ENCODE data around the gene BCL2L13. TPM values are rescaled to one million over a fixed set of nuclear protein-coding genes. Genes with fewer than 3 reads are reported as not detected.

BCL2L13 gene
- total RNA-seq, 1 donor from 2014 or later: 35.3 TPM

GRCh38 chr22:17647452-17647851, 8.9 kb downstream of the BCL2L13 start:
- no peak overlapping the region for H3K4me3 ChIP-seq (ENCODE audit: low read depth, low read length)
- TF ChIP-seq, protein P1, sequence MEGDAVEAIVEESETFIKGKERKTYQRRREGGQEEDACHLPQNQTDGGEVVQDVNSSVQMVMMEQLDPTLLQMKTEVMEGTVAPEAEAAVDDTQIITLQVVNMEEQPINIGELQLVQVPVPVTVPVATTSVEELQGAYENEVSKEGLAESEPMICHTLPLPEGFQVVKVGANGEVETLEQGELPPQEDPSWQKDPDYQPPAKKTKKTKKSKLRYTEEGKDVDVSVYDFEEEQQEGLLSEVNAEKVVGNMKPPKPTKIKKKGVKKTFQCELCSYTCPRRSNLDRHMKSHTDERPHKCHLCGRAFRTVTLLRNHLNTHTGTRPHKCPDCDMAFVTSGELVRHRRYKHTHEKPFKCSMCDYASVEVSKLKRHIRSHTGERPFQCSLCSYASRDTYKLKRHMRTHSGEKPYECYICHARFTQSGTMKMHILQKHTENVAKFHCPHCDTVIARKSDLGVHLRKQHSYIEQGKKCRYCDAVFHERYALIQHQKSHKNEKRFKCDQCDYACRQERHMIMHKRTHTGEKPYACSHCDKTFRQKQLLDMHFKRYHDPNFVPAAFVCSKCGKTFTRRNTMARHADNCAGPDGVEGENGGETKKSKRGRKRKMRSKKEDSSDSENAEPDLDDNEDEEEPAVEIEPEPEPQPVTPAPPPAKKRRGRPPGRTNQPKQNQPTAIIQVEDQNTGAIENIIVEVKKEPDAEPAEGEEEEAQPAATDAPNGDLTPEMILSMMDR (conservative IDR thresholded peaks at IDR 0.05; ENCODE audit: low read depth, low read length): no peak
- no peak for DNase-seq (ENCODE audit: low read depth)

DNA sequence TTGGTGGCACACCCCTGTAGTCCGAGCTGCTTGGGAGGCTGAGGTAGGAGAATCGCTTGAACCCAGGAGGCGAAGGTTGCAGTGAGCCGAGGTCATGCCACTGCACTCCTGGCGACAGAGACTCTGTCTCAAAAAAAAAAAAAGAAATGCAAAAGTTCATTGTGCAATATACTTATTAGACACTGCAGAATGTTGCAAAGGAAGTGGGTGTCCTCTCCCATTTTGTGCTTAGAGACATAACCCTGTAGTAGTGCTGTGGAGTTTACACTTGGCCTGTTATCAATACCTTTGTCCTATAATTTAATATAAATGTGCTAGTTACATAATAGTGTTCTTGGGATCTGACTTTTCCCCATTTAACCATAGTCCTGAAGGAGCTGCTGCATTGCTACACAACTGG, 9.4 kb downstream of the BCL2L13 start:
- no peak for DNase-seq (ENCODE audit: low read depth)
- TF ChIP-seq, protein P1 (conservative IDR thresholded peaks at IDR 0.05; ENCODE audit: low read depth, low read length): no peak
- H3K4me3 ChIP-seq (ENCODE audit: low read depth, low read length): no peak overlapping the region

DNA sequence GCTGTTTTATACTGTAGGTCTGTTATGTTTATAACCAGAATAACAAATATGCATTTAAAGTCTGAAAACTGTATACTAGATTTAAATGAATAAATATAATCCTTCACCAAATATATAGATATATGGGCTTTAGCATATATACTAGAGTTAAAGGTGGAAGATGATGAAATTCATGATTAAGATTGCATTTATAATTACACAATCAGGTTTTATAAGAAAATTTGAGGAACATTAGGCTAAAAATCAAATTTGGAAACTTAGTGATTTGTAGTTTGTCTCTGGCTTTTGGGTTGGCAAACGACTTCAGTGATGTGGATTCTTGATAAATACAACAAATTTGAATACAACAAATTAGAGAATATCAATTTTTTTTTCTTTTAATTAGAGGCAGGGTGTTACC, 10.0 kb downstream of the BCL2L13 start:
- TF ChIP-seq, protein P1 (conservative IDR thresholded peaks at IDR 0.05; ENCODE audit: low read depth, low read length): no peak

GRCh38 chr22:17655289-17655688, 16.7 kb downstream of the BCL2L13 start:
- TF ChIP-seq, protein P1 (conservative IDR thresholded peaks at IDR 0.05; ENCODE audit: low read depth, low read length): no peak
- no peak overlapping the region for H3K4me3 ChIP-seq (ENCODE audit: low read depth, low read length)
- no peak for DNase-seq (ENCODE audit: low read depth)

More for the DNA sequence above, 10.0 kb downstream of the BCL2L13 start:
- DNase-seq (ENCODE audit: low read depth): no peak
- no peak overlapping the region for H3K4me3 ChIP-seq (ENCODE audit: low read depth, low read length)

DNA sequence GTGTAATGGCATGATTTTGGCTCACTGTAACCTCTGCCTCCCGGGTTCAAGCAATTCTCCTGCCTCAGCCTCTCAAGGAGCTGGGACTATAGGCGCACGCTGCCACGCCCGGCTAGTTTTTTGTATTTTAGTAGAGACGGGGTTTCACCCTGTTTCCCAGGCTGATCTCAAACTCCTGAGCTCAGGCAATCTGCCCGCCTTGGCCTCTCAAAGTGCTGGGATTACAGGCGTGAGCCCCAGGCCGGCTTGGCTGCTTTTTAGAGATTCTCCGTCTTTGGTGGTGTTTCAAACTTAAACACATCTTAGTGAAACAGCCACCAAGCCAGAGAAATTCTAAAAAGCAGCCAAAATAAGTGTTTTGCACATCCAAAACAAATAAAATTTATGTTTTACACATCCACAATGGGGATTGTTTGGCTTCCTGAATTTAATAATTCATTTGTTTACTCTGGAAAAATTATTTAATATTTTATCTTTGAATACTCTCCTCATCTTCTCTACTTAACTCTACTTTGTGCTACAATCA, 18.4 kb downstream of the BCL2L13 start:
- H3K4me3 ChIP-seq (ENCODE audit: low read depth, low read length): no peak overlapping the region
- TF ChIP-seq, protein P1 (conservative IDR thresholded peaks at IDR 0.05; ENCODE audit: low read depth, low read length): no peak
- no peak for DNase-seq (ENCODE audit: low read depth)

DNA sequence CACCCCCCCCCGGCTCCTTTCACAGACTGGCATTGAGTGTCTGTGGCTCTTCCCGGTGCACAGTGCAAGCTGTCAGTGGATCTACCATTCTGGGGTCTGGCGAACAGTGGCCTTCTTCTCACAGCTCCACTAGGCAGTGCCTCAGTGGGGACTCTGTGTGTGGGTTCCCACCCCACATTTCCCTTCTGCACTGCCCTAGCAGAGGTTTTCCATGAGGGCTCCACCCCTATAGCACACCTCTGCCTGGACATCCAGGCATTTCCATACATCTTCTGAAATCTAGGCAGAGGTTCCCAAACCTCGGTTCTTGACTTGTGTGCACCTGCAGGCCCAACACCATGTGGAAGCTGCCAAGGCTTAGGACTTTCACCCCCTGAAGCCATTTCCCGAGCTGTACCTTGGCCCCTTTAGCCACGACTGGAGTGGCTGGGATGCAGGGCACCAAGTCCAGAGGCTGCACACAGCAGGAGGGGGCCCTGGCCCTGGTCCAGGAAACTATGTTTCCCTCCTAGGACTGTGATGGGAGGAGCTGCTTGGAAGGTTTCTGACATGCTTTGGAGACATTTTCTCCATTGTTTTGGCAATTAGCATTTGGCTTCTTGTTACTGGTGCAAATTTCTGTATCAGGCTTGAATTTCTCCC, 26.0 kb downstream of the BCL2L13 start:
- no peak for DNase-seq (ENCODE audit: low read depth)
- no peak overlapping the region for H3K4me3 ChIP-seq (ENCODE audit: low read depth, low read length)
- TF ChIP-seq, protein P1 (conservative IDR thresholded peaks at IDR 0.05; ENCODE audit: low read depth, low read length): no peak

- no peak overlapping the region for H3K4me3 ChIP-seq (ENCODE audit: low read depth, low read length)
- no peak for DNase-seq (ENCODE audit: low read depth)
- TF ChIP-seq, protein P1 (conservative IDR thresholded peaks at IDR 0.05; ENCODE audit: low read depth, low read length): no peak
Observed at GRCh38 chr22:17665248-17665647, 26.7 kb downstream of the BCL2L13 start.

Data from epithelial cell of proximal tubule (primary cell).